Stimulated activated CD8-positive, alpha-beta memory T cell treated with anti-CD3 and anti-CD28 coated beads, Interleukin-15, amount 100 ng/mL, for 24 hours (primary cell): ENCODE measurements around the gene HIPK2.

Experiments
- DNase-seq: peaks from one replicate; pipeline ENCODE4 v3.0.0-alpha.2; 2020; ENCODE audit warnings: low read depth

The HIPK2 gene

GRCh38 chr7:139752604-139753003 is 25.2 kb downstream of the HIPK2 start:
- DNase-seq: no peak

GRCh38 chr7:139752148-139752547 is 25.6 kb downstream of the HIPK2 start:
- no peak for DNase-seq

DNA sequence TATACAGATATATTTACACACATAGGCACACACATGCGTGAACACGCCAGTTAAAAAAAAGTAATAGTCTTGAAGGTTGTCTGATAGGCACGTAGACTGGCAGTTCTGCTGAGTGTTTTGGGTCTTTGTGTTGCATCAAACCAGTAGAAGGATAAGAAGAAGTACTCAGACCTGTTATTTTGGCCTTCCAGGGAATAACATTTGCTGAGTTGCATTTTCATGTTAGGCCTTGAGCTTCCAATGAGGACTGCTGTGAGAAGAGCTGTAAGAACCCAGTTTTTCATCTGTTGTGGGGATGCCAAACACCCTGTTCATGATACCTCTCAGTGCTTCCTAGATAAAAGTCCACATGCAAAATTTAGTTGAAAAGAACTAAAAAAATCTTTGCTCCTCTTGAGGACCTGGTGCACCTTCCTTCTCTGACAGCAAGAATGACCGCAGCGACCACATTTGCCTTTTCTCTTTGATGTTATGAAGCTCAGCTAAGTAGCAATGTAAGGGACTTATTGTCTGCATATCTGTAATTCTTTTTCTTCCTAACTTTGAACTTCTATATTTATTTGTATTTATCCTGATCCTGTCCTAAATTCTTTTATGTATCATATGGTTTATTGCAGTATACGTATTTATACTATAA is 27.2 kb downstream of the HIPK2 start:
- DNase-seq: no peak

DNA sequence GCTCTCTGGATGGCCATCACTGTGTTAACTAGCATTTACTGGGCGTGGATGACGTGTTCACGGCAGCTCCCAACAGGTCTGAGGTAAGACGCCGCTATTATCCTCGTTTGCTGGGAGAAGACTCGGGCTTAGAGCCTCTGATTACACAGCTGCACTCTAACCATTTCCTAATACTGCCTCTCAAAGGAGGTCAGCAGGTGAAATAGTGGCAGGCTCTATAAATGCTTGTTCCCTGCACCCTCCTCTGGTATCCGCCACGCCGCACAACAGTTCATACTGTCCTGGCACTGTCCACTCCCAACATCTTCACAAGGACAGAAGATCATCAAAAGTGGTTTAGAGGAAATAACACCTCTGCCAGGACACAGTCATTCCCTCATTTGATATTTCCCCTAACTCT is 28.3 kb downstream of the HIPK2 start:
- no peak for DNase-seq

DNA sequence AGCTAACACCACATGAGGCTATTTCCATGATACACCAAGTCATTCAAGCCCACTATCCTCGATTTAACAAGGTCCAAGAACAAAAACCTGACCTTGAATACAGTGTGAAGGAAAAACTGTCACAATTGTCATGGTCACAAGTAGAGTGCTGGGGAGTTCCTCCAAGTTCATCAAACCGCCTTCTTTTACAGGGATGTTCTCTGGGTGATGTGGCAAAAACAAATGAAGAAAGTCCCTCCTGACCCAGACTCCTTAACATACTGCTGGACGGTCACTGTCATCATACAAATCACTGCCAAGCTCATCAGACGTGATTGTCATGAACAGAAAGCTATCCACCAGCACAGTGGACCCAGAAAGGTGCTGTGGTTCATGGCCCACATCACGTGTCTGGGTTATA is 28.9 kb downstream of the HIPK2 start:
- DNase-seq: no peak

DNA sequence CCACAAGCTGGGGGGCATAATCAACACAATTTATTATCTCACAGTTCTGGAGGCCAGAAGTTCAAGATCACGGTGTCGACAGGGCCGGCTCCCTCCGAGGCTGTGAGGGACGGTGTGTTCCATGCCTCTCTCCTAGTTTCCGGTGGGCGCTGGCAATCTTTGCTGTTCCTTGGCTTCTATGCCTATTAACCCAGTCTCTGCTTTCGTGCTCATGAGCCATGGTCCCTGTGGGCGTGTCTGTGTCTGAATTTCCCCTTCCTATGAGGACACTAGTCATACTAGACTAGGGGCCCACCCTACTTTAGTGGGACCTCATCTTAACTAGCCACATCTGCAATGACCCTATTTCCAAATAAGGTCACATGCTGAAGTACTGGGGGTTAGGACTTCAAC is 29.4 kb downstream of the HIPK2 start:
- DNase-seq: no peak

DNA sequence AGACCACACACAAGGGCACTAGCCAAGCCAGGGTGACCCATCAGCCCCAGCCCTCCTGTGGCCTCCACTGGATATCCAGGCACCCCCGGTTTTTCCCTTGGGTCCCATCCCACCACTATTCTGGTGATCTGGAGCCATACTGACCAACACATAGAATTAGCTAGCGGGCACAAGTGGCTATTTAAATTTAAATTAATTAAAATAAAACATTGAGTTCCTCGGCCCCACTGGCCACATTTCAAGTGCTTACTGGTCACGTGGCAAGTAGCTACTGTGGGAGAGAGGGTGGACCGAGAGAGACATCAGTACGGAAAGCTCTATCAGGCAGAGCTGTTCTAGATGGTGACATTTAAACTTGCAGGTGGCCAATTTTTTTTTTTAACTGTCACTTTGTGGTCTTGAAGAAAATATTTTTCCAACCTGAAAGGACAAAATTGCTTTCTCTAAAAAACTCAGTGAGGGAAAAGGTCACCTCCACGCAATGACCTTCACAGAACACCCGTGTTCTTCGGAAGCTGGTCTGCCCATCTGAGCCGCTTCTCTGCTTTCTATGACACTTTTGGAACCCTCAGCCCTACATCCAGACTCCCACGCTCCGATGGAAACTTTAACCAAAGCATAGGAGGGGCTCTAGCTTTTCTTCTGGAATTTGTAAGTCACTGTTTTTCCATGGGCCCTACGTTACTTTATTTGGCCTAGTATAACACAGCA is 30.0 kb downstream of the HIPK2 start:
- no peak for DNase-seq

DNA sequence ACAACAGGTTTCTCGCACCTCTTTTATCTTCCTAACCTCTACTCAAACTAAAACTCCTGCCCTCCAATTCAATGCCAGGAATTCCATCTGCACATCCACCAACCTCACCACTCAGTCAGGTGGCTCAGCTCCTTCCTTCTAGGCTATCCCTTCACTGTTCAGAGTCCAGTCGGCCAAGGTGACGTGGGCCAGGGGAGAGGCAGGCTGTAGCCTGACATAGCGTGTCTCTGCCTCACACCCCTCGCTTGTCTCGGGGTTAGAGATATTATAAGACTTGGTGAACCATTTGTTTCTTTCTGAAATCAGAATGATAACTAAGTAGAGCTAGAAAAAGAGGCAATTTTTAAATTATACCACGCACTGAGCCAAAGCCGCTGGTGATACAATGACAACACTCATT is 31.1 kb downstream of the HIPK2 start:
- DNase-seq: no peak

GRCh38 chr7:139745678-139746143 is 32.1 kb downstream of the HIPK2 start:
- no peak for DNase-seq

DNA sequence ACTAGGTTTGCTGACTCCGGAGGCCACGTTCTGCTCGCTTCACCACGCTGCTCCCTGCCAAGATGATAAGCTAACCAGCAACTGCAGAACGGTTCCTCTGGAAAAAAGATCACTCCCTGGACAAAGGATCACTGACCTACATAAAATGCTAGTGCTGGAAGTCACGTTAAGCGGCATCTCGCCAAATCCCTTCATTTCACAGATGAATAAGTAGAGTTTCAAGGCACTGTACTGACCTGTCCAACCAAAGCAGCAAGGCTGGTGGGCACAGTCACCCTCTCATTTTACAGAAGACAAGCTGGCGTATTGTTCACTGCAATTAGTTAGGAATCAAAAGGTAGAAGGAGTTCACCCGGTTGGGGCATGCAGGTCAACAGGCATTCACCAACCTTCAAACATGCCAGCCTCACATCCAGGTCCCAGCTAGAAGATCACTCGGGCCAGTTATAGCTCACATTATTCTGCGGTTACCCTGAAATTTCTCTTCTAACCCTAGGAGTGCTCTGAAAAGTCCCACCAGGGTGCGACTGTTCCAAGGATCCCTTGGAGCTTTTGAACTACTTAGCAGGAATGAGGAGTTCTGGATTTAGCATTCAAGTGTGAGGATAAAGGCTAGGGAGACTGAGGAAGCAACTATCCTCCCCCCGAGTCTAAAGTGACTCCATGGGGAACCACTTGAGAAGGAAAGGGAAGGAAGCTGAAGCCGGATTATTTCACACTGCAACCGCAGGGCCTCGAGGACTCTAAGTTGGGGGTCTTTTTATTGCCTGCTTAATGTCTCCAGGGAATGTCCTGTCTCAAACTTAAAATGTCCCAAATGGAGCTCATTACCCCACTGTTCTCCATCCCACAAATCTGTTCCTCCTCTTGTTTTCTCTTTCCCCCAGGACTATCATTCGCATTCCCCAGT is 32.8 kb downstream of the HIPK2 start:
- no peak for DNase-seq

DNA sequence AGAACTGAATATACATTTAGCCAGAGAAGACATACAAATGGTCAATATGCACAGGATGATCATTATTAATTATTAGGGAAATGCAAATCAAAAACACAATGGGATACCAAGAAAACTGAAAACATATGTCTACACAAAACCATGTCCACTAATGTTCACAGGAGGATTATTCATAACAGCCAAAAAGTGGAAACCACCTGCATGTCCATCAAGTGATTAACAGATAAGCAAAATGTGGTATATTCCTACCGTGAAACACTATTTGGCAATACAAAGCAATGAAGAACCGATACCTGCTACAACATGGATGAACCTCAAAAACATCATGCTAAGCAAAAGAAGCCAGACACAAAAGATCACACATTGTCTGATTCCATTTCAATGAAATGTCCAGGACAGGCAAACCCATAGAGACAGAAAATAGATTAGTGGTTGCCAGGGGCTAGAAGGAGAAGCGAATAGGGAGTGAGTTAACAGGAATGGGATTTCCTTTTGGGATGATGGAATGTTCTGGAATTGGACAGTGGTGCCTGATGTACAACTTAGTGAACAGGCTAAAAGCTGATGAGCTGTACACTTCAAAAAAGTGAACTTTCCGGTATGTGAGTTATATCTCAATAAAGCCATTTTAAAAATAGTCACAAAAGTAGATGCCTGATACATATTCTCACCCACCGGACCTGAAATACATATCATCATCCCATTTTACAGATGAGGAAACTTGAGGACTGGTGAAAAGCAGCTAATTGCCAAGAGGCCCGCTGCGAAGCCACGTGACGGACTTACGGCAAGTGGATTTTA is 33.6 kb downstream of the HIPK2 start:
- DNase-seq: no peak

- no peak for DNase-seq
Measured at GRCh38 chr7:139743267-139743966, 34.4 kb downstream of the HIPK2 start.

DNA sequence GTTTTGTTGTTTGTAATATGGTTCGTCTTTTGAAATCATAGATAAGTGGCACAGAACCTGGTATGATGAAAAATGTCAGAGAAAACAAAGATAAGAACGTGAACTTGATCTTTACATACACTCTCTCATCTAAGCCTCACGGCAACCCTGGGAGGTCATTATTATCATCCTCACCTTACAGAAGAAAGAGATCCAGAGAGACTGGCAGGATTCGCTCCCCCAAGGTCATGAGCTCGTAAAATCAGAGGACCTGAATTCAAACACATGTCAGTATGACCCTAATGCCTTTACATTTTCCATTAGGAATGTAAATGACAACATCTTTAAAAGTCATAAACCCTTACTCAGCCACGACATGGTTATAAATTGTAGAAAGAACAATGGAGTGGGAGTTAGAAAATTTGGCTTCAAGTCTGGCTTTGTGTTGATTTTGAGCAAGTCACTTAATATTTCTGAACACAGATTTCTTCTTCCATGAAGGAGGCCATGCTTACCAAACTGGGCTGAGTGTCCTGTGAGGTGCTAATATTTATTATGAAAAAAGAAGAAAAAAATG is 35.9 kb downstream of the HIPK2 start:
- DNase-seq: no peak

- no peak for DNase-seq
Measured at GRCh38 chr7:139741239-139741638, 36.6 kb downstream of the HIPK2 start.

- DNase-seq: no peak
Measured at GRCh38 chr7:139739863-139740597, 37.8 kb downstream of the HIPK2 start.

DNA sequence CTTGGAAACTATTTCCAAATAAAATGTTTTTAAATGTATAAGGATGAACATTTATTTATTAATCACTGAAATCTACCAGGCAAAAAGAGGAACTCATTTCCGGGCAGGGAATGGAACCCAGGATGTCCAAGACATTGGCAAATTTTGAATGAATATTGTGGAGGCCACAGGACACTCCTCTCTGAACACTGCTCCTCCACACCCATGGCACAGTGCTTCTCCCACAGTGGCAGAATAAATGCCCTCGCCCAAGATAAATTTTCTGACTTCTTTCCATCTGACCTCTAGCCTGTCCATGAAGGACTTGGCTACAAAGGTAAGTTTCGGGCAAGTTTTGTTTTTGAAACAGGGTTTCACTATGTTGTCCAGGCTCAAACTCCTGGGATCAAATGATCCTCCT is 39.0 kb downstream of the HIPK2 start:
- no peak for DNase-seq

DNA sequence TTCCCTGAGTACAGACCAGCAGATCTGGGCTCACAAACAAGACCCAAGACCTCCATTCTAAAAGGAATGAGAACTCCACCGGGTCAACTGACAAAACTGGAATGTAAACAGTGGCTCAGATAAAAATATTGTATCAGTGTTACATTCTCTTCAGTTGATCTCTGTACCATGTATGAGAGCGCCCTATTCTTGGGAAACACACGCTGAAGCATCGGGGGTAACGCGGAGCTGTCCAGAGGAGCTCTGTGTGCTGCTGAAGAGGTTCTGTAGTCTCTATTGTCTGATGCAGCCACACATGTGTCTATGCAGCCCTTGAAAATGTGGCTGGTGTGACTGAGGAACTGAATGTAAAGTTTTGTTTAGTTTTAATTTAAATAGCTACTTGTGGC is 39.7 kb downstream of the HIPK2 start:
- DNase-seq: no peak

GRCh38 chr7:139737221-139738100 is 40.3 kb downstream of the HIPK2 start:
- DNase-seq: no peak

DNA sequence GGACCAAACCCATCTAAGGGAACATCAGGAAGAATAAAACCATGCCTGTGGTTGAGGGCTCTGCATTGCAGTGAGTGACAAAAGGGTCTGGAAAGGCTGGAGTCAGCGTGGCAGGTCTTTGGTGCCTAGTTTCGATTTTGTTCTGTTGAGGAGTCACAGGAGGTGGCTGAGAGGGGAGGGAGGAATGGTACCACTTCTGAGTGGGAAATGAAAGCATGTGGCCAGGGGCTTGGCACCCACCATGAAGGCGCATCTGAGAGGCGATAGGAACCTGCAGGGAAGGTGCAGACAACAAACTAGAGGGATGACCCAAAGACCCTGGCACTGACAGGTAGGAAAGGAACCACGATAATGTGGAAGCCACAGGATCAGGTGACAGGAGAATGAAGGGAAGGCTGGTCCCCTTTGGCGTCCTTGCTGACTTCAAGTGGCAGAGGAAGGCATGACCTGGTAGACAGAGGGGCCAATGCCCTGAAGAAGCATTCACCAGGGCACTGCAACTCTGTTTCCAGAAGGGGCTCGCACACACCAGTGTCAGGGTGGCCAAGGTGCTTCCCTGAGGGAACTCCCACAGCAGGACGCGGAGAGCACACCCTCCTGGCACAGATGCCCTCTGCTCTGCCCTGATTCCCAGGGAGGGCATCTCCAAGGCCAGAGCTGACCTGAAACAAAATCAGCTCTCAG is 41.7 kb downstream of the HIPK2 start:
- DNase-seq: no peak
